CD4-positive, alpha-beta T cell treated with Interleukin-6 for 4 hours (primary cell): ENCODE data around the gene RGS16.
A peak's percentile ranks its signal among the peaks of the same experiment; 100 is the strongest.

Experiments used
- DNase-seq: peaks from one replicate; pipeline ENCODE4 v3.0.0-alpha.2; 2020; ENCODE audit warnings: mixed read lengths

RGS16 gene

GRCh38 chr1:182604175-182605164, at the start of gene RGS16:
TSS of gene RGS16 (minus strand) at chr1:182604389. CDS start at chr1:182604259, 130 bp downstream.
- DNase-seq = peak; percentile 97

GRCh38 chr1:182653986-182654385, 49.8 kb upstream of the RGS16 start:
- no peak for DNase-seq

- DNase-seq = no peak
These were observed 48.7 kb upstream of the RGS16 start for GRCh38 chr1:182652933-182653332.

GRCh38 chr1:182651339-182651724, 47.1 kb upstream of the RGS16 start:
- DNase-seq = no peak

GRCh38 chr1:182650678-182651338, 46.6 kb upstream of the RGS16 start:
- no peak for DNase-seq

- DNase-seq = no peak
These were observed 44.9 kb upstream of the RGS16 start for GRCh38 chr1:182649041-182649440.

- no peak for DNase-seq
These were observed 42.5 kb upstream of the RGS16 start for GRCh38 chr1:182646739-182647138.

- no peak for DNase-seq
These were observed 40.7 kb upstream of the RGS16 start for GRCh38 chr1:182644886-182645285.

- no peak for DNase-seq
These were observed 39.5 kb upstream of the RGS16 start for GRCh38 chr1:182643699-182644098.

- no peak for DNase-seq
These were observed 38.3 kb upstream of the RGS16 start for GRCh38 chr1:182642461-182642860.

GRCh38 chr1:182641561-182641960, 37.4 kb upstream of the RGS16 start:
- no peak for DNase-seq

- no peak for DNase-seq
These were observed 35.1 kb upstream of the RGS16 start for GRCh38 chr1:182639330-182639729.

- no peak for DNase-seq
These were observed 33.6 kb upstream of the RGS16 start for GRCh38 chr1:182637769-182638168.

GRCh38 chr1:182635871-182636270, 31.7 kb upstream of the RGS16 start:
- DNase-seq = no peak

- no peak for DNase-seq
These were observed 30.3 kb upstream of the RGS16 start for GRCh38 chr1:182634306-182635072.

GRCh38 chr1:182633657-182634281, 29.6 kb upstream of the RGS16 start:
- no peak for DNase-seq

GRCh38 chr1:182633031-182633430, 28.8 kb upstream of the RGS16 start:
- no peak for DNase-seq

GRCh38 chr1:182632441-182632857, 28.3 kb upstream of the RGS16 start:
- DNase-seq = peak; percentile 21

GRCh38 chr1:182631954-182632353, 27.8 kb upstream of the RGS16 start:
- DNase-seq = no peak

GRCh38 chr1:182631053-182631677, 27.0 kb upstream of the RGS16 start:
- no peak for DNase-seq

GRCh38 chr1:182630586-182630985, 26.4 kb upstream of the RGS16 start:
- DNase-seq = no peak

- peak; percentile 69 for DNase-seq
These were observed 25.4 kb upstream of the RGS16 start for GRCh38 chr1:182629499-182630096.
